ENCODE results near the gene FBXO46. TPM values are rescaled to one million over a fixed set of nuclear protein-coding genes. Genes with fewer than 3 reads are reported as not detected.

The FBXO46 gene
- total RNA-seq (2014; rRNA removed; shearing (Covaris generic)), result 23.9 and 27.5 TPM in 2 replicates
- total RNA-seq (2022), result 31.7 and 32.2 TPM in 2 replicates
- Bru-seq, nascent RNA, result percentile 66 among the genes with signal in this experiment
- BruChase-seq, experiment 1, labeled RNA remaining after a 6-hour chase, result percentile 79 among the genes with signal in this experiment
- BruChase-seq, experiment 2, labeled RNA remaining after a 2-hour chase, result percentile 78 among the genes with signal in this experiment
- long read RNA-seq, transcript FBXO46-201 (2 exons, 3,001 nt), result major isoform, 21 of 40 reads
- long read RNA-seq, partial matches to known transcripts, result 0 of 40 reads
- long read RNA-seq, other reads (novel, unspliced or antisense), result 19 of 40 reads

- DNase-seq (ENCODE audit: low spot score), result peak; percentile 99
- BruUV-seq (replicated peaks), result no TSS peak
- peak within 1 kb of the TSS; percentile 36 for H3K27ac ChIP-seq (ENCODE audit: low read depth, low read length, poor library complexity, severe bottlenecking)
- H3K9me3 ChIP-seq (ENCODE audit: low read length), result no peaks in the 10 kb centered on the region
- peaks cover 27% of the 10 kb centered on the region; the same call in 1 of the 2 replicates for H3K79me2 ChIP-seq (ENCODE audit: insufficient read depth, low read depth, low read length)
- H4K20me1 ChIP-seq (ENCODE audit: insufficient read depth, low read length), result no peaks in the 10 kb centered on the region
- H3K36me3 ChIP-seq (ENCODE audit: insufficient read depth, low read length), result no peaks in the 10 kb centered on the region
- H3K4me1 ChIP-seq (ENCODE audit: insufficient read depth, low read length, poor library complexity, severe bottlenecking), result peaks cover 11% of the 10 kb centered on the region
- ChIA-PET CTCF (ENCODE audit: unreplicated experiment) (interaction anchor here (0.6 kb wide), 3 partner anchors 37 to 40 kb away, joined by 3 to 5 read pairs (median 4); partner anchors contain the start of gene SIX5), POLR2A (interaction anchor here (0.6 to 2.2 kb wide), 5 partner anchors 13 to 195 kb away, joined by 3 to 13 read pairs (median 5); no protein-coding TSS in a partner anchor)
- H3K9me2 ChIP-seq (ENCODE audit: insufficient read depth, low read length), result no peaks in the 10 kb centered on the region
- TF ChIP-seq EZH2phosphoT487 (IDR thresholded peaks at IDR 0.05; ENCODE audit: borderline replicate concordance, low read depth, low read length) (no peak), CTCF (conservative IDR thresholded peaks at IDR 0.05; ENCODE audit: low read length) (peak; percentile 68)
- peak within 1 kb of the TSS; percentile 94; the same call in 1 of the 2 replicates for H2AFZ ChIP-seq (ENCODE audit: low read length)
- H3K4me2 ChIP-seq (ENCODE audit: low read length), result peak within 1 kb of the TSS; percentile 85
- H3K4me3 ChIP-seq (ENCODE audit: low read depth, low read length, poor library complexity, severe bottlenecking), result peak within 1 kb of the TSS; percentile 97
- intact Hi-C loops (cut with micrococcal nuclease; ENCODE audit: unreplicated experiment), result no loop called here
These were observed at the start of gene FBXO46 for GRCh38 chr19:45730368-45731288. Gene FBXO46 (minus strand): TSS chr19:45730896. CDS start chr19:45713495, 17,401 bp downstream.

GRCh38 chr19:45780146-45780447 lies 49.4 kb upstream of the FBXO46 start:
- H3K9me3 ChIP-seq (ENCODE audit: low read length), result no peaks in the 10 kb centered on the region
- no peak overlapping the region for H3K27ac ChIP-seq (ENCODE audit: low read depth, low read length, poor library complexity, severe bottlenecking)
- ChIA-PET CTCF (ENCODE audit: unreplicated experiment) (no interaction called here), POLR2A (no interaction called here)
- no TSS peak for BruUV-seq (replicated peaks)
- DNase-seq (ENCODE audit: low spot score), result no peak
- H3K4me3 ChIP-seq (ENCODE audit: low read depth, low read length, poor library complexity, severe bottlenecking), result no peak overlapping the region
- H3K4me2 ChIP-seq (ENCODE audit: low read length), result no peak overlapping the region
- H3K4me1 ChIP-seq (ENCODE audit: insufficient read depth, low read length, poor library complexity, severe bottlenecking), result peaks cover 12% of the 10 kb centered on the region
- H3K79me2 ChIP-seq (ENCODE audit: insufficient read depth, low read depth, low read length), result no peaks in the 10 kb centered on the region
- H3K36me3 ChIP-seq (ENCODE audit: insufficient read depth, low read length), result peaks cover 7% of the 10 kb centered on the region; the same call in 1 of the 2 replicates
- no peak for TF ChIP-seq CTCF (conservative IDR thresholded peaks at IDR 0.05; ENCODE audit: low read length)
- no peak for TF ChIP-seq EZH2phosphoT487 (IDR thresholded peaks at IDR 0.05; ENCODE audit: borderline replicate concordance, low read depth, low read length)
- intact Hi-C loops (cut with micrococcal nuclease; ENCODE audit: unreplicated experiment), result no loop called here
- no peak overlapping the region for H2AFZ ChIP-seq (ENCODE audit: low read length)
- H4K20me1 ChIP-seq (ENCODE audit: insufficient read depth, low read length), result no peaks in the 10 kb centered on the region; the same call in 1 of the 2 replicates
- H3K9me2 ChIP-seq (ENCODE audit: insufficient read depth, low read length), result no peaks in the 10 kb centered on the region
